MCF 10A (cell line): ENCODE measurements around the gene LBP. TPM values are rescaled to one million over a fixed set of nuclear protein-coding genes. Genes with fewer than 3 reads are reported as not detected.

Experiments
- BruUV-seq: library from RNA; stranded (reverse); fragments of 400-500 nt; replicated peaks from 2 replicates; lab custom pipeline; 2021; lab: Mats Ljungman, UMichigan
- CTCF ChIA-PET: fragments of 300-600 bp; sonication (Branson Sonifier 250); formaldehyde crosslinking; extraction: SDS; loops from one replicate; lab custom pipeline; 2021; ENCODE audit warnings: antibody characterized with exemption, inconsistent platforms; lab: Yijun Ruan, JAX
- POLR2A ChIA-PET: fragments of 300-600, 350-650 bp; sonication (Branson Sonifier 250); formaldehyde crosslinking; extraction: SDS; loops from one replicate; lab custom pipeline; 2020; ENCODE audit warnings: antibody characterized with exemption, inconsistent platforms; lab: Yijun Ruan, JAX
- DNase-seq: peaks from one replicate; pipeline ENCODE4 v3.0.0-alpha.2; 2018; ENCODE audit not compliant: unreplicated experiment
- H3K27ac Mint-ChIP-seq: one replicate; pipeline ENCODE4 v1.8.0; 2022; ENCODE audit warnings: mild to moderate bottlenecking, low read depth, mixed read lengths; ENCODE audit not compliant: unreplicated experiment
- H3K27me3 Mint-ChIP-seq: one replicate; pipeline ENCODE4 v1.8.0; 2022; ENCODE audit warnings: mixed read lengths; ENCODE audit not compliant: insufficient read depth, unreplicated experiment
- H3K36me3 Mint-ChIP-seq: one replicate; pipeline ENCODE4 v1.8.0; 2022; ENCODE audit warnings: mild to moderate bottlenecking, moderate library complexity, mixed read lengths; ENCODE audit not compliant: insufficient read depth, unreplicated experiment
- H3K4me1 Mint-ChIP-seq: one replicate; pipeline ENCODE4 v1.8.0; 2022; ENCODE audit warnings: mixed read lengths; ENCODE audit not compliant: insufficient read depth, unreplicated experiment
- H3K4me3 Mint-ChIP-seq: one replicate; pipeline ENCODE4 v1.8.0; 2022; ENCODE audit warnings: mild to moderate bottlenecking, moderate library complexity, mixed read lengths; ENCODE audit not compliant: unreplicated experiment
- H3K9me3 Mint-ChIP-seq: one replicate; pipeline ENCODE4 v1.8.0; 2022; ENCODE audit warnings: mixed read lengths; ENCODE audit not compliant: unreplicated experiment
- CTCF ChIP-seq: fragments of 200-600 bp; IDR thresholded peaks from one replicate; pipeline ENCODE4 v1.8.0; 2022; ENCODE audit warnings: antibody characterized with exemption, mild to moderate bottlenecking; ENCODE audit not compliant: unreplicated experiment
- intact Hi-C: fragments of 100-400 bp; cut with micrococcal nuclease; formaldehyde crosslinking; loops from 2 replicates; pipeline ENCODE4 v1.14.1; 2022
- total RNA-seq: library from RNA; stranded (reverse); gene quantifications from 2 replicates; pipeline ENCODE4 v1.2.3, GENCODE V29; 2022

Gene LBP
- total RNA-seq, 1 experiment from 2014 or later: not detected

GRCh38 chr20:38324159-38324558 is 22.1 kb upstream of the LBP start:
- intact Hi-C loops: no loop called here
- Mint-ChIP-seq H3K27me3 (peaks cover 50% of the 10 kb centered on the region), H3K4me3 (no peak overlapping the region), H3K4me1 (no peaks in the 10 kb centered on the region), H3K36me3 (no peaks in the 10 kb centered on the region), H3K27ac (no peak overlapping the region), H3K9me3 (no peaks in the 10 kb centered on the region)
- TF ChIP-seq CTCF: no peak
- no peak for DNase-seq
- BruUV-seq: no TSS peak
- CTCF ChIA-PET: interaction anchor here (0.7 to 2.2 kb wide), 9 partner anchors 11 to 520 kb away, joined by 3 to 7 read pairs (median 4); no protein-coding TSS in a partner anchor
- POLR2A ChIA-PET: interaction anchor here (0.6 kb wide), 1 partner anchor 56 kb away, joined by 4 read pairs; no protein-coding TSS in a partner anchor

- intact Hi-C loops: loop anchor here (5.0 kb wide), 1 partner anchor 158 kb away; the partner anchor contains the start of gene TGM2
- no TSS peak for BruUV-seq
- TF ChIP-seq CTCF: no peak
These were observed 21.1 kb upstream of the LBP start for GRCh38 chr20:38325167-38325566.

DNA sequence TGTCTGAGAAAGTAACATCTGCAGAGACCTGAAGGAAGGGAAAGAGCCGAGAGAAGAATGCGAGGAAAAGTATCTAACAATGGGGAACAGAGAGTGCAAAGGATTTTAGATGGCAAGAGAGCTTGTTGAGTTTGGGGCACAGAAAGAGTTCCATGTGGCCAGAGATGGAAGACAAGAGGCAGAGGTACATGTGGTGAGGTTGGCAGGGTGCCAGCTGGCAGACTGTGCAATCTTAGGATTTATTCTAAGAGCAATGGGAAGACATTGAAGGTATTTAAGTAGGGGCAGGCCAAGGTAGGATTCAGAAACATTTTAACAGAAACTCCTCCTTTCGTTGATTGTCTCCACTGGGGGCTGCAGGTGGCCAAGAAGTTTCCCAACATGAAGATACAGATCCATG is 20.4 kb upstream of the LBP start:
- Mint-ChIP-seq H3K27ac (no peak overlapping the region), H3K4me3 (no peak overlapping the region), H3K9me3 (no peaks in the 10 kb centered on the region), H3K4me1 (no peaks in the 10 kb centered on the region), H3K36me3 (no peaks in the 10 kb centered on the region), H3K27me3 (peaks cover 36% of the 10 kb centered on the region)
- ChIA-PET POLR2A (no interaction called here), CTCF (interaction anchor here (0.8 to 1.2 kb wide), 2 partner anchors 13 to 268 kb away, joined by 3 to 5 read pairs; no protein-coding TSS in a partner anchor)
- no peak for DNase-seq
- no peak for TF ChIP-seq CTCF
- BruUV-seq: no TSS peak
- intact Hi-C loops: loop anchor here (5.0 kb wide), 1 partner anchor 159 kb away; the partner anchor contains the start of gene TGM2

More at GRCh38 chr20:38325167-38325566, 21.1 kb upstream of the LBP start:
- Mint-ChIP-seq H3K9me3 (no peaks in the 10 kb centered on the region), H3K27ac (no peak overlapping the region), H3K27me3 (peaks cover 44% of the 10 kb centered on the region), H3K4me1 (no peaks in the 10 kb centered on the region), H3K4me3 (no peak overlapping the region), H3K36me3 (no peaks in the 10 kb centered on the region)
- no peak for DNase-seq
- POLR2A ChIA-PET: interaction anchor here (0.8 kb wide), 1 partner anchor 648 kb away, joined by 3 read pairs; no protein-coding TSS in a partner anchor
- CTCF ChIA-PET: interaction anchor here (0.5 to 1.9 kb wide), 8 partner anchors 14 to 1658 kb away, joined by 3 to 6 read pairs (median 4); no protein-coding TSS in a partner anchor

DNA sequence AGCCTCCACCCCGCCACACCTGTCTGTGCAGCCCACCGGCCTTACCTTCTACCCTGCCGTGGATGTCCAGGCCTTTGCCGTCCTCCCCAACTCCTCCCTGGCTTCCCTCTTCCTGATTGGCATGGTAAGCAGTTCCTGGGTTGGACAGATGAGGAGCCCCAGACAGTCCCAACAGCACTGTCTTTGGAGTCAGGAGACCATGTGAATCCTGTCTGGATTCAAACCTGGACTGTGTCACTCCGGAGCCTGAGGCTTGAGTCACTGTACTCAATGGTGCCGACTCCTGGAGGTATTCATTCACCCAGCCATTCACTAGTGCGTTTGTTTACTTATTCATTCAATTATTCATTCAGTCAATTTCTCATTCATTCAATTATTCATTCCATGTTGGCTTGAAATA is 20.0 kb upstream of the LBP start:
- ChIA-PET CTCF (no interaction called here), POLR2A (no interaction called here)
- Mint-ChIP-seq H3K36me3 (no peaks in the 10 kb centered on the region), H3K27me3 (peaks cover 34% of the 10 kb centered on the region), H3K27ac (no peak overlapping the region), H3K9me3 (no peaks in the 10 kb centered on the region), H3K4me1 (no peaks in the 10 kb centered on the region), H3K4me3 (no peak overlapping the region)
- no peak for TF ChIP-seq CTCF
- intact Hi-C loops: loop anchor here (5.0 kb wide), 1 partner anchor 159 kb away; the partner anchor contains the start of gene TGM2
- BruUV-seq: no TSS peak
- no peak for DNase-seq
